Measurements from ENCODE around the gene ZCCHC14. TPM values are rescaled to one million over a fixed set of nuclear protein-coding genes. Genes with fewer than 3 reads are reported as not detected.

Gene ZCCHC14
- total and polyA plus RNA-seq, 8 donors = 23.4 to 38.7 (median 31.4) TPM

- peaks cover 0 to 79% of the 10 kb centered on the region in 2 donors for H3K36me3 ChIP-seq
- intact Hi-C loops (cut with DNase I) = no loop called here
- H3K4me1 ChIP-seq = no peaks in the 10 kb centered on the region
- DNase-seq (no peak), ATAC-seq (no peak)
- H3K27ac ChIP-seq = no peak overlapping the region
- no peaks in the 10 kb centered on the region for H3K27me3 ChIP-seq
- TF ChIP-seq CTCF (IDR thresholded peaks at IDR 0.05) = no peak
- no peaks in the 10 kb centered on the region for H3K9me3 ChIP-seq
- H3K4me3 ChIP-seq = no peak overlapping the region
Measured at GRCh38 chr16:87422106-87422505, 70.7 kb downstream of the ZCCHC14 start.

DNA sequence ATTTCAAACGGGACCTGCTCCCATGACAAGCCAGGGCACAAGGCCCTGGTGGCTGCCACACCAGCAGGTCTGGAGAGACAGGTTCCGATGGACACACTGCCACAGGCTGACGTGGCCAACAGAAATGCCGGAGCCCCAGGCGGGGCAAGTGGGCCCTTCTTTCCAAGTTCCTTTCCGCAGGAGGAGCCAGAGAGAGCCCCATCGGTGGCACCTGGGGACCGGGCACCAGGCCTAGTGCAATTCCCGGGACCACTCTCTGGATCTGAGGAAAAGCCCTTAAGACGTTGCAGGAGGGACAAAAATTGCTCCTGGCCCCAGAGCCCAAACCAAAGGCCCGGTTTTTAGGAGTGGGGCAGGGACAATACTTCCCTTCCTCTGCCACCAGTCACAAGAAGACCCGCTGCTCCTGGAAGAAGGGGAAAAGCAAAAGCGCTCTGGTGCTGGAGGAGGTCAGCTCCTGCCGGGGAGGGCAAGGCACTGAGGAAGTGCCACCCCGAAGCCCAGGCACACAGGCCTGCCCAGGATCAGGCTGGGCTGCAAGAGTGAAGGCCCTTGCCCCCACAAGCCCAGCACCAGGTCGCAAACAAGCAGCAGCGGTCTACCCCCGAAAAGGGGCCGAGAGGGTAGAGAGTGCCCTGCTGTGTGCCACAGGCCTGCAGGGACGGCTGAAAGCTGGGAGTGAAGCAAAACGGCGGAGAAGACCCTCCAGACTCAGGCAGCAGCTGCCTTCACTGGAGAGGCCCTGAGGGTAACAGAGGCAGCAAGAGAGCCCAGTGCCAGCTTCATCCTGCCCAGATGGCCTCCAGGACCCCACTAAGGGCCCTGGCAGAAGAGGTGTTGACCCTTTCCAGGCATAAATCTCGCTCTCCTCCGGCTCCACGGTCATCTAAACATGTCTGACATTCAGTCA, 71.6 kb downstream of the ZCCHC14 start:
- DNase-seq = no peak
- H3K36me3 ChIP-seq = peaks cover 0 to 86% of the 10 kb centered on the region in 2 donors

GRCh38 chr16:87420026-87421002, 72.5 kb downstream of the ZCCHC14 start:
- Histone ChIP-seq H3K9me3 (no peaks in the 10 kb centered on the region), H3K27ac (no peak overlapping the region), H3K36me3 (peaks cover 0 to 96% of the 10 kb centered on the region in 2 donors), H3K4me1 (no peaks in the 10 kb centered on the region), H3K27me3 (no peaks in the 10 kb centered on the region), H3K4me3 (no peak overlapping the region)
- DNase-seq (no peak), ATAC-seq (no peak)
- intact Hi-C loops (cut with DNase I) = no loop called here
- no peak for TF ChIP-seq CTCF (IDR thresholded peaks at IDR 0.05)

More for the DNA sequence above, 71.6 kb downstream of the ZCCHC14 start:
- Histone ChIP-seq H3K27me3 (no peaks in the 10 kb centered on the region), H3K27ac (no peak overlapping the region), H3K4me3 (no peak overlapping the region), H3K9me3 (no peaks in the 10 kb centered on the region), H3K4me1 (no peaks in the 10 kb centered on the region)
- no peak for ATAC-seq
- intact Hi-C loops (cut with DNase I) = no loop called here
- no peak for TF ChIP-seq CTCF (IDR thresholded peaks at IDR 0.05)

DNA sequence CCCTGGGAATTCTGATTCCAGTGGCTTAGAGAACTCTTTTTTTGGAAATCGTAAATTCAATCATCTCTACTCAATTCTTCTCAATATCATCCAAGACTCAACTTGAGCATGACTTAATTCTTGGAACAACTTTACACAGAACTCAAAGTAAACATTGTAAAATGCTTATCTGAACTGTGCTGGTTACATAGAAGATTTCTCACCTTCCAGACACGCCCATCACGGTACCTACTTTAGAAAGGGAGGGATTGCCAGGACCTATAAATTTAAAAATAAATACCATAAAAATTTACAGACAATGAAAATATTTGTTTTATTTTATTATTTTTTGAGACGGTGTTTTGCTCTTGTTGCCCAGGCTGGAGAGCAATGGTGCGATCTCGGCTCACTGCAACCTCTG, 74.2 kb downstream of the ZCCHC14 start:
- intact Hi-C loops (cut with DNase I) = loop anchor here in 1 of 2 donors (5.0 kb wide), 1 partner anchor 219 kb away; no protein-coding TSS in a partner anchor
- Histone ChIP-seq H3K4me3 (no peak overlapping the region), H3K36me3 (peaks cover 0 to 99% of the 10 kb centered on the region in 2 donors), H3K27me3 (no peaks in the 10 kb centered on the region), H3K27ac (no peak overlapping the region), H3K4me1 (no peaks in the 10 kb centered on the region), H3K9me3 (no peaks in the 10 kb centered on the region)
- ATAC-seq (no peak), DNase-seq (no peak)
- TF ChIP-seq CTCF (IDR thresholded peaks at IDR 0.05) = no peak
